GM18502 (cell line): ENCODE measurements around the gene ZC3H4.
"Not testable (repeated sequence)": the region's sequence is repeated elsewhere in the genome, so short reads cannot be mapped to it uniquely, and the experiment has no call there.

Experiments used
- ATAC-seq: cut with Tn5 transposase; IDR thresholded peaks from one replicate; pipeline ENCODE4 v1.9.1; 2021; ENCODE audit warnings: mild to moderate bottlenecking; ENCODE audit not compliant: unreplicated experiment, poor library complexity

Gene ZC3H4

DNA sequence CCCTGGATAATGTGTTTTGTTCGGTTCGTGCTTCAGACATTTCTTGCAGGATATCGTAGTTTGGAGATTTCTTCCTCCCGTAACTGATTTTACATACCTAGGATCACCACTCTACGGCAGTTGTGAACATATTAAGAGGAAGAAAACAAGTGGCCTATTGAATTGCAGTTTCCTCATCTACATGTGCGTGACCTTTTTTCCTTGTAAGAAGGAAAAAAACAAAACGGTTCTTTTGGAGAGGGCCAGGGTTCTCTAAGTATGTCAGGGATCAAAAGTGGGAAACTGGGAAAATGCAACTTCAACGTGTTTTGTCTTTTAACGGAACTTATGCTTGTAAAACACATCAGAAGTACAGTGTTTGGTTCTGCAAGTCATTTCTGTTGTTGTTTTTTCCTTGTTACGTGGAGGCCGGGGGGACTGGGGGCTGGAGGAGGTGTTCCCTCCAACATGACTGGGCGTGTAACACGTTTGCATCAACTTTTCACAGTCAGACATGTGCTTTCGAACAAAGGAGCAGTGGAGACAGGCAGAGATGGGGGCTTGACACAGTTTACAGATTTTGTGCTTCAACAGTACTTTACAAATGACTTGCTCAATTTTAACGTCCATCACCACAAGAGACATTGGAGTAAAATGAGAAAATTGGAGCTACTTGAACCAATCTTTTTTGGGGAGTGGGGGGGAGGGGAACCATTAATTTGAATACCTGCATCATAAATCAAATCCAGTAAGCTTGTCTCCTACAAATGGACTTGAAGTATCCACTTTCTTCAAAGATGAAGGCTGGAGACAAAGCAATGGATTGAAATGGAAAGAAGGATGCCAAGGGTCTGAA is 3.8 kb downstream of the ZC3H4 start:
- ATAC-seq: no peak

DNA sequence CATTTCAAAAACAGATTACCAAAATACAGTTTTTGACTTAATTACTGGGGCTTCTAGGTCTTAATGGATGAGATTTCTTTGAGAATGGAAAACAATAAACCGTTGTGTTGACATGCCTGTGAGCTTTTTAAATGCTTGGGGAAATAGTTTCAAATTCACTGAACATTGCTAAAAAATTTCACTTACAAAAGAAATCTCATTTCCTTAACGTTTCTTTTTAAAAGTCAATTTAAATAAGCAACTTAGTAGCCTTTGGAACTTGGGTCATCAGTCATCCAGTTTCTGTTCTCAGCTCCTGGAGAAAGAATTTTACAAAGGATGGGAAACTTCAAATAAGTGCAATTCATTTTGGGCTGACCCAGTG is 4.4 kb downstream of the ZC3H4 start:
- ATAC-seq: no peak

DNA sequence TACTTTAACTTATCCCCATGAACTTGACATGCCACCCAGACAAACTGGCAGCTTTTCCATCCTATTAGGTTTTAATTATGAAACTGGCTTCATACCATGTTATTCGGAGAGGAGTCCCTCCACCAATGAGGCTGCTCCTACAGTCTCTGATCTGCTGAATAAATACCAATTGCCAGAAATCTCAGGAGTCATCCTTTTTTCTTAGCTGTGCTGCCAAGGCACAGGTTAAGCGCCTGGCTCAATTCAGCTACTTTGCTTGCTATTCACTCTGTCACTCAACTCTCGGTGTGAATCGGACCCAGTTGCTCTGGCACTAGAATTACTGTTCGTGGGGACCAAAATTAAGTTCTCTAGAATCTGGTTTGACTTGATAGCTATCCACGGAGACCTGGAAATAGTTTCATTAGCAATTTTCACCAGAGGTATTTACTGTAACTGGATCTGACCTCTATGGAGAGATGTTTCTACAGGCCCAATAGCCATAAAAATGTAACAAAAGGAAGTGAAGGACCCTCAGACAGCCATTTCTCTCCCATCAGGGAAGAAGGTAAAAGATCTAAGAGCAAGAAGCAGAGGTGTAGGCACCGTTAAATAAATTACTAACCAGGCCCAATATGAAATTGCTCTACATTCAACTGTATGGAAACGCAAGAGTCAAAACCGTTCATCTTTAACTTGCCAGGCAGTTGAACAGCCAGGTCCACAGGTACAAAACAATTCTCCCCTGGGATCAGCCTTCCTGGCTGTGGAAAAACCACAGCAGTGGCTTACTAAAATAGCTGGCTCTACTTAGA is 5.4 kb downstream of the ZC3H4 start:
- no peak for ATAC-seq

DNA sequence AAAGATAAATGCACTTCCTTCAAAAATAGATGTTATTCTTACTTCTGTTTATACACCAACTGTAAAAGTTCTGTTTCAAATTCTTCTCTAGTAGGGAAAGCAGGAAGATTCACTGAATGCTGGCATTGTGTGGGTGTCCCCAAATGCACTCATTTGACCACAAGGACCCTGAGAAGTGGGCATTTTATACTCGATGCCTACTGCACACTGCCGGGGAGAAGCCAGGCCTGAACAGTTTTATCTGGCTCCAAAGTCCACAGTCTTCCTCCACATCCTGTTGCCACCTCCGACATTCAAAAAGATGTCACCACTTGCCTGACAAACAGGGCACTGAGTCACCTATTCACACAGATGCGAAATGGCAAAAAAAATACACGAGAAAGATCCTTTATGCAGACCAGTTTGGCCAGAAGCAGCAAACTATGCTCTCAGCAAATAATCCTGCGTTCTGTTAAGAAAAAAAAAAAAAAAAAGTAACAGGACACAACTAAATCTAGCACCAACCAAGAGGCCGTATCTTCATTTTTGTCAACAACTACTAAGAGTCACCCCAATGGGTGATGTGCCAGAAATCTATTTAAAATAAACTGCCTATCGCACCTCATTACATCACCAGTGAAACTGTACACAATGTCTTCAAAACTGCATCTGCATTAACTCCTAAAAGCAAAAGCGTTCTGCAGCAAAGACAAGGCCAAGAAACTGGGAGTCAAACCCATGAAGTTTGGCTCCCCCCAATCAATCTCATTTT is 6.2 kb downstream of the ZC3H4 start:
- no peak for ATAC-seq

DNA sequence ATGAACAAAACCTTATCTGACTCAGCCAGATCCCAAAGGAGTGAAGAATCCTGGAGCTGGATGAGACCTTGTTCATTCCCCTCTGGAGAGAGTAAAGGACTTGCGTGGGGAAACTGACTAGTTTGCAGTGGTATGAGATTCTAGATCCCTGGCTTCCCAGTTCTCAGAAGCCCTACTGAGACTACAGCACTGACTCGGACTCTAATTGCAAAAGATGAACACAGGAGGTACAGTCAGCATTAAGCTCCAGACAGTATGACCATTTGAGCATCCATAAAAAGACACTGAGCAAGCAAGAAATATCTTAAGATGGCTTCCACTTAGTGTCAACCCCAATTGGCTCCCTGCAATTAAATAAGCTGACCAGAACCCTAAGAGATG is 6.8 kb downstream of the ZC3H4 start:
- ATAC-seq: no peak

DNA sequence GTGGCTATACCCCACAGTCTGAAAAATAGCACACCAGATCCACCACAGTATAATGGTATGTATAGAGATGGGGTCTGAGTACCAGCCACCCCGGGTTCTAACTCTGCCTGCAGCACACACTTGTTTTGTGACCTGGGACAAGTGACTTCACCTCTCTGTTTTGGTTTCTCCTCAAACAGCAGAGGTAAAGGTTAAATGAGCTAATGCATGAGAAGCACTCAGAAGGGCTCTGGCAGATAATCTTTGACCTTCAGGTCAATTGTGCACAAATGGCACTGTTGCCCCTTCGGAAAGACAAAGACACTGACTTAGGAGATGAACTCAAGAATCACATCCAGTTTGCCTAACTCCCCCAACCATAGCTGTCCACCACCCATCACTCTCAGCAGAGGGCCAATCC is 7.7 kb downstream of the ZC3H4 start:
- no peak for ATAC-seq

DNA sequence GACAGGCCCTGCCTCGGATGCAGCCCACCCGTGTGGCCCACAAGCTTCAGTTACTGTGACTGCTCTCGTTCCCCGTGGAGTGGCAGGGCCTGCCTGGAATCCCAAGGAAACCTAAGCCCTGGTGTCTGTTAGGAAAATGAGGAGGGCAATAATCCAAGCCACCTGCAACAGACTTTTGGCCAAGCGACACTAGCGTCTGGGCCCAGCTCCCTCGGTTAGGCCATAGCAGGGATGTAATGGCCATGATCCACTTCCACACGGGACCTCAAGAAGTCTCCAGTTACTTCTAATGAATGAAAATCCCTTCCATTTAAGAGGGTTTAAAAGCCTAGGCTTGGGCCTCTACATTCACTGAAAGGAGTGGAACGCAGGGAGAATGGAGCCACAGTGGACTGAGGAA is 8.9 kb downstream of the ZC3H4 start:
- ATAC-seq: no peak

DNA sequence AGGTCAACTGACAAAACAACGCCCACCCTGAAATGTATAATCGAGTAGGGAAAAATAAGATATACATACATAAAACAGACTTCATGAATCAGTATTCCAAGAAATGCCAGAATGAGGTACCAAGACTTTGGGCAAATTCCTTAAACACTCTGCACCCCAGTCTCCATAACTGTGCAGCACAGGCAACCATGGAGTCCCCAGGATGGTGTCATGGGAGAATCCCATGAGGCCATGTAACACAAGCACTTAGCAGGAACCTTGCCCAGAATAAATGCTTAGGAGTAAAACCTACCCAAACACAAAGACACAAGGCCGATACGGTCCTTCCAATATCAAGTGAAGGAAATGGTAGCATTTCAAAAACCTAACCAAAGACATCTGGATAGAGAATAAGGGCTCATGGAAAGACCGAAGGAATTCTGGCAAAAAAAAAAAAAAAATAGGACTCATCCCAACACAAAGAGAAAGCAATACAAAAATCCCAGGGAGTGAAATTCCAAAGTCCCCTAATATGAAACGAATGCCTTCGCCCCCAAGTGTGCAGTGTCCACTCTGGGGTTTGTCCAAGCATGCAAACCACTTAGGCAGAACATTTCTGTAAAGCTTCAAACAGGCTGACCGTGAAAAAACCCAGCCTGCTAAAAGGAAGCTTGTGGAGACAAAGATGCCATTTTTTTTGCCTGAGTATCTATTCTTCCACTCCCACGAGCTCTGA is 11.1 kb downstream of the ZC3H4 start:
- ATAC-seq: no peak

DNA sequence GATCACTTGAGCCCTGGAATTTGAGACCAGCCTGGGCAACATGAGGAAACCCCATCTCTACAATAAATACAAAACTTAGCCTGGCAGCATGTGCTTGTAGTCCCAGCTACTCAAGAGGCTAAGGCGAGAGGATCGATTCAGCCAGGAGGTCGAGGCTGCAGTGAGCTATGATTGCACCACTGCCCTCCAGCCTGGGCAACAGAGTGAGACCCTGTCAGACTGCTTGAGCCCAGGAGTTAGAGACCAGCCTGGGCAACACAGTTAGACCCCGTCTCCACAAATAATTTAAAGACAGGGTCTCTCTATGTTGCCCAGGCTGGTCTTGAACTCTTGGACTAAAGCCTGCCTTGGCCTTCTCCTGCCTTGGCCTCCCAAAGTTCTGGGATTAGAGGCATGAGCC is 12.5 kb downstream of the ZC3H4 start:
- ATAC-seq: not testable (repeated sequence)

DNA sequence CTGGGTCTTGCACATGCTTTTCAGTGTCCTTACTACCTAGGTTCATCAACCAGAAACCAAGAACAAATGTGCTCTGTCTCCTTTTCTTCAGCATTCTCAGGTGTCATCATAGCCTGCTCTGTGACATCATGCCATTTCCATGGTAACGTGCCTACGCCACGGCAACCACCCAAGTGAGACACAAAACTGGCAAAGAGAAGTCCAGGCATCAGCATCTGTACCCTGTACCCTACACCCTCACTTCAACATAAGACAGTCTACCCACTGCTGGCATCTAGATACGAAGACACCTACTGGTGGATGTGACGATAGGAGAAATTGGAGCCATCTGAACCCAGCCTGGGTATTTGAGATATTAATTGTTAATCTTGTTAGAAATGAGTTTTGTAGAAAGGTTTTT is 13.3 kb downstream of the ZC3H4 start:
- ATAC-seq: no peak

DNA sequence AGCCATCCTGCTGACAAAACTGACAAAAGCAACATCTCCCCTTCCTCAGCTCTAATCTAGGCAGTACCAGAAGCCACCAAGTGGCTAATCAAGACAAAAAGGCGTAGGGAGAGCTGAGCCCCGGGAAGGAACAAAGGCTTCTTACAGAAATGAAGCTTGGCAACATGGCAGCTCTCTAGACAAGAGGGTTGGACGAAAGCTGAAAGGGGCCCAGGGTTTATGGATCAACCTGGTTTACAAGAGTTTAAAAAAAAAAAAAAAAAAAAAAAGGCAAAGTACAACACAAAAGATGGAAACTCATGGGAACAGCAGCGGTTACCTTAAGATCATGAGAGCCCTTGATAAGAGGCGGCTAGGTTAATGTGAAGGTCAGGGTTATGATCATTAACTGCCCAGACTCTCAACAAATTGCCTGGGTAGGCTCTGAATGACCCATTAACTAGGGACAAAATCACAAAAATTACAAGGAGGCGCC is 14.0 kb downstream of the ZC3H4 start:
- ATAC-seq: no peak

DNA sequence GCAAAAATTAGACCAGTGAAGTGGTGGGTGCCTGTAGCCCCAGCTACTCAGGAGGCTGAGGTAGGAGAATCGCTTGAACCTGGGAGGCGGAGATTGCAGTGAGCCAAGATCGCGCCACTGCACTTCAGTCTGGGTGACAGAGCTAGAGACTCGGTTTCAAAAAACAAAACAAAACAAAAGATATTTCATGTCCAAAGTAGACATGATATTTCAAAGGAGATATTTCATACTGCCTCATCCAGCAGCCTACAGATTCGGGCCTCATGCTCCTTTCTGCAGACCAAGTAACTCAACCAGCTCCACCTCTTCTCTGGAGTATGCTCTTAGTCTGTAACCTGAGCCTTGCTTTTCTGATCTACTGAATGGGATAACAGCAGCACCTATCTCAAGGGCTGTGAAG is 15.0 kb downstream of the ZC3H4 start:
- no peak for ATAC-seq

DNA sequence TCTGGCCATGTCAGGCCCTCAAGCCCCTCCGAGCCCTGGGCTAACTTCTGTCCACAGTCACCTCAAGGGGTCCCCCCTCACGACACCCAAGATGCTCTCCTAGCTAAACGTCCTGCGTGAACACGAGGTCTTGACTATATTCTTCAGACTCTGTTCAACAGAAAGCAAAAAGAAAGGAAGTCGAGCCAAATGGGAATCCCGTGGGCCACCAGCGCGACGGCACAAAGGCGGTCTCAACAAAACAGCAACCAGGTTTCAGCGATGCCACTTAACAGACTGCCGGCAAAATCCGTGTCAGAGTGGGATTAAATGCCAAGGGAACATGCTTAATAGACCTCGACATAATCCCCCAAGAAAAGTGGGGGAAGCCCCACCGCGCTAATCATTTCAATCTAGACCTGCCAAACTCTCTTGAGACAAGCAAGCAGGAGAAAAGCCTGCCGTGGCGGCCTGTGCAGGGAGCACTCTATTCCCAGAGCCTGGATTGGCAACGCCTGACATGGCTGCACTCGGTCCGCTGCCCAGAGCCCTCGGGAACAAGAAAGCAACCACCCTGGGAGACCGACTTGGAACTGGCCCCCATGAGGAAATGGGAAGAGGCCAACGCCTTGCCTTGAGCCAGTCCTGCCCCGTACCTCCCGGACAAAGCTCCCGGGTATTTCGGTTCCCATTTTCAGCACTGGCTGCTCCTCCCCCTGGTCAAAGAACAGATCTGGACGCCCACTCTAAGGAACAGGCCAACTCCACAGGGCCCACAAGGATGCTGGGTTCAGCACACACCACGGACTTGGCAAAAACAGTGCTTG is 16.0 kb downstream of the ZC3H4 start:
- ATAC-seq: no peak

DNA sequence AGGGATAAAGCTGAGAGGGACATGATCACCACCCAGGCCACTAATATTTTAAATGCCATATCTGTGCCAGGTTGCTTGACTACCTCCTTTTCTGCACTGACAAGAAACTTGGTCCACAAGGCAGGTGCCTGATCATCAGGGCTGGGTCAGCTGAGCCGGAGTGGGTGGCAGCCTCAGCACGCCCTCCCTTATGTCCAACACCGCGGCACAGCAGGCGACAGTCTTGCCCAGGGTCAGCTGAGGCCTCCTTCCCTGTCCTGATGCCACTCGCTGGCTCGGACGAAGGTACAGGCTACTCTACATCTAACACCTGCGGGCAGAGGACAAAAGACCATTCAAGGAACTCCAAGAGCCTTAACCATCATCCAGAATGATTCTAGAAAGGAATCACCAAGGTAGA is 16.9 kb downstream of the ZC3H4 start:
- no peak for ATAC-seq

DNA sequence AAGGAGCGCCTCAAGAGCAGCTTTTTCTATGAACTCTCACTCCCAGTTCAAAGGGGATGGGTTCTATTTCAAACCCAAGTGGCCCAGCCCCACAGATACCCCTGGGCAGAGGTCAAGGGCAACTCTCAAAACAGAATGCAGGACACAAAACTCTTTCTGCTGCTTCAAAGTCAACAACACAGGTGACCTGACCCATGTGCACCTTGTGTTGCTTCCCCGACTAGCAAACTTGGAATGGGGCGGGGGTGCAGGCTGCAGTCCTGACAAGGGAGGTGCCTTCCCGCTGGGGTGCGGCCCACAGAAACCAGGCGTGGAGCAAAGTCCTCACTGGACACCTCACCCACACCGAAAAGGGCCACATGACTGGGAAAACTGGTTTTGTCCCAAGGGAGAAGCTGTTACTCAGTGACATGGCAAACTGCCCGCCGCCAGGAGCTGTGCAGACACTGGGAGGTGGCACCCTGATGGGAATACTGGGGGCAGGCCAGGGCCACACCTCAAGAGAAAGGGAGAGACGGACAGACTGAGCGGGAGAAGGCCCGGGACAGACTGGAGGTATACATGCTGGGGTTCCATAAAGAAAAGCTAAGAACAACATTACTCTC is 17.4 kb downstream of the ZC3H4 start:
- ATAC-seq: no peak

DNA sequence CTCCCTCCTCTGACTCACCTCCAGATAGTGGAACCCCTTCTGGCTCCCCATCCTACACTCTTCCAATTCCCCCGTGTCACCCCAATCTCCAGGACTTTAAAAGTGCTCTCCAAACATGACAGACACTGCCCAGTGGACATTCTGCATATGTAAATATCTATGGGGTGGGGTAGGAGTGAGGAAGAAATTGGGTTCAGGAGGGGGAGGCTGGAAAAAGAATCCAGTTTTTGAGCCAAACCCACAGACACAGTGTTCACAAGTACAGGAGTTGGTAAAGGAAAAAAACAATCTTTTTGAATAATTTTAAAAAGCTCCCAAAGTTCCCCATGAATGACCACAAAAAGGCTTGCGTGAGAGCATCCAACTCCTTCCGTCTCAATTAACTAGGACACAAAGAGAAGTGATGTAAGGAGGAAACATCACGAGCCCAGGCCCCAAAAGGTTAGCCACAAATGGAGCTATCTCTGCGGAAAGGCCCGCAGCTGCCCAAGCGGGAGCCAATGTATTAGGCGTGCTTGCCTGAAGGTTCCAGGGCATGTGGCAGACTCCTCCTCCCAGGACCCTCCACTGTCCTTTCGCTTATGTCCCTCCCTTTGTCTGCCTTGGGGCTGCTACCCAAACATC is 18.0 kb downstream of the ZC3H4 start:
- ATAC-seq: no peak

DNA sequence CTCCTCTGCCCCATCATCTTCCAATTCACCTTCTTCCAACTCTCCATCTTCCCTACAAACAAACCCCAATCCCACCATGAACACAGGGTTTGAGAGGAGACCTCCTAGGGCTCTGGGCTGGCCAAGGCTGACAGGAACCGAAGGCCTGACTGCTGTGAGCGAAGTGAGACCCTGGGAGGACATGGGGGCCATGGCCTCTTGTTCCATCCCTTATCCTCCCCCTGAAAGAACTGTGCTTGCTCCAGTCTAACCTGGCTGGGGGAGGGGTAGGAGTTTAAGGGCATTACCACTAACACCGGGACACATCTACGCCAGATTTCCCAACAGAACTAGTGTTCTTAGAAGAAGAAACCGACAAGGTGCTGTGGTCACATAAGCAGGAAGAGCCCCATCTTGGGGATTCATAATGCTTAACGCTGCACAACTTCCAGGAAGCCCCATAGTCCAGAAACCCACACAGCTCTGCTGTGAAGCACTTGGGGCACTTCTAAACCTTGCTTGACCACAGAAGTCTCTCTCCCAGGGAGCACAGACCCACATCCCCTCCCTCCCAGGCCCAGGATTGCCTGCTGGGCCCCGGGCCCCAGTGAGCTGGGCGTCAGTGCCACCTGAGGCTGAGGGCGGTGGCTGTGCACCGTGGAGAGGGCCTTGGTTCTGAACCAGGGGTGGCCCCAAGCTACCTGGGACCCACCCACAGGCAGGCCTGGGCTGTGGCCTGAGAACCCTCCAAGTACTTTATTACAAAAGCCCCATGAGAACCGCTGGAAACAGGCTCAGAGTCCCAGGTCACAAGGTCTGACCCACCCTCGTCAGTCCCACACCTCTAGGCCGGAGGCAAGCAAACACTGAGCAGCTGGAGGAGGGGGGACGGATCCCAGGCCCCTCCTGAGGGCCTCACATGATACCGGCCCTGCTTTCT is 18.8 kb downstream of the ZC3H4 start:
- ATAC-seq: no peak

DNA sequence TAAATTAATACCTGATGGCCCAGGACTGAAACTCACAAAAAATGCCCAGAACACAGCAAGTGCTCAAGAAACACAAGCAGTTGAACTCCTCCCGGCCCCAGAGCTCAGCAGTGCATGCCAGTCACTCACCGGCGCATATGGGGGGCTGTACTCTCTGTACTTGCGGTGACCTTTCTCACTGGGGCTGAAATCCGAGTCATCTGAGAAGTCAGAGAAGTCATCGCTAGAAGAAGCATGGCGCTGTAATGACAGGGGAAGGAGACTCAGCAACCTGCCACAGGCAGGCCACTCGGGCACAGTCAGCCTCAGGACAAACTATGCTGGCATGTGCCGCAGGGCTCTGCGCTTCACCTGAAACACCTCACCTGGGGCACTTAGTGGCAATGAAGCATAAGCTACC is 19.7 kb downstream of the ZC3H4 start:
- peak; percentile 70 for ATAC-seq
